Measurements from ENCODE around the gene HDLBP. TPM values are rescaled to one million over a fixed set of nuclear protein-coding genes. Genes with fewer than 3 reads are reported as not detected.

Gene HDLBP
- total RNA-seq, 2 experiments from 2014 or later, result 259 to 348 TPM

DNA sequence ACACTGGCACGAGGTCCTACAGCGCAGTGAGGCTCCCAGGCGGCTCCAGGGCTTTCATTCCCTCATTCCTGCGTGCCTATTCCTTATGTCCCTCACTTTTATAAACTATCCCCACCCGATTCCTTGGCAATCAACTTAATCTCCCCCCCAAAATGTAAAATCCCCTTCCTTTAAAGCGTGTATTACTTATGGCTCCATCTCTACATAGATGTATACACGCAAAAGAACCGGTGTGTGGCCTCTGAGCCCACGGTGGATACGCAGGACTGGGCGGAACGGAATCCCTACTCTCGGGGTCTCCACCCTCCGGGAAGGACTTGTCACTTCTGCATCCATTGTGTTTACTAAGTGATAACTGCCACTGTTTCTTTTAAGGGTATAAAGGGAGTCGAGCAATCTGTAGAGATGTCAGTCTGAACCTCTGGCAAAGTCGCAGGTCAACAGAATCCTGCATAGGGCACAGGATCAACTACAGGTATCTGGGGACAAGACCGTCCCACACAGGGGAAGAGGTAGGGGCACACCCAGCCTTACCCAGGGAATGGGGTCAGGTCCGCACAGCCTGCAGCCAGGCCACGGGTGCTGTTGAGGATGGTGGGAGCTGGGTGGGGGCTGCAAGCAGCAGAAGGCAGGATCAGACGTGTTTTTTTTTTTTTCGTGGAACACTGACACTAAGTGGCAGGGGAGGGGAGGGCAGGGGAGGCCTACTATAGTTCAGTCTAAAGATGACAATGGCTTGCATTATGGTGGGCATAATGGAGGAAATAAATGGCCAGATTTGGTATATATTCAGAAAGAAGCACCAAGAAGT is 42.1 kb downstream of the HDLBP start:
- H3K27me3 Mint-ChIP-seq, result no peaks in the 10 kb centered on the region
- no peak for DNase-seq
- H3K36me3 Mint-ChIP-seq (ENCODE audit: low read depth), result peaks cover 34% of the 10 kb centered on the region
- H3K4me3 Mint-ChIP-seq, result peak overlapping the region; percentile 60
- POLR2A ChIA-PET, result interaction anchor here (0.6 kb wide), 1 partner anchor 160 kb away, joined by 4 read pairs; no protein-coding TSS in a partner anchor
- H3K9me3 Mint-ChIP-seq (ENCODE audit: low read depth), result peaks cover 9% of the 10 kb centered on the region
- H3K27ac Mint-ChIP-seq, result no peak overlapping the region
- CTCF ChIA-PET, result interaction anchor here (0.6 kb wide), 1 partner anchor 20 kb away, joined by 3 read pairs; no protein-coding TSS in a partner anchor
- intact Hi-C loops (cut with DNase I, micrococcal nuclease), result loop anchor here (2.0 to 5.0 kb wide), 2 partner anchors 44 to 83 kb away; partner anchors contain the start of genes FARP2 (in 1 of the 2), HDLBP (in 1 of the 2) and SEPTIN2 (in 1 of the 2)
- ATAC-seq, result peak; percentile 10
- H3K4me1 Mint-ChIP-seq, result peaks cover 47% of the 10 kb centered on the region

DNA sequence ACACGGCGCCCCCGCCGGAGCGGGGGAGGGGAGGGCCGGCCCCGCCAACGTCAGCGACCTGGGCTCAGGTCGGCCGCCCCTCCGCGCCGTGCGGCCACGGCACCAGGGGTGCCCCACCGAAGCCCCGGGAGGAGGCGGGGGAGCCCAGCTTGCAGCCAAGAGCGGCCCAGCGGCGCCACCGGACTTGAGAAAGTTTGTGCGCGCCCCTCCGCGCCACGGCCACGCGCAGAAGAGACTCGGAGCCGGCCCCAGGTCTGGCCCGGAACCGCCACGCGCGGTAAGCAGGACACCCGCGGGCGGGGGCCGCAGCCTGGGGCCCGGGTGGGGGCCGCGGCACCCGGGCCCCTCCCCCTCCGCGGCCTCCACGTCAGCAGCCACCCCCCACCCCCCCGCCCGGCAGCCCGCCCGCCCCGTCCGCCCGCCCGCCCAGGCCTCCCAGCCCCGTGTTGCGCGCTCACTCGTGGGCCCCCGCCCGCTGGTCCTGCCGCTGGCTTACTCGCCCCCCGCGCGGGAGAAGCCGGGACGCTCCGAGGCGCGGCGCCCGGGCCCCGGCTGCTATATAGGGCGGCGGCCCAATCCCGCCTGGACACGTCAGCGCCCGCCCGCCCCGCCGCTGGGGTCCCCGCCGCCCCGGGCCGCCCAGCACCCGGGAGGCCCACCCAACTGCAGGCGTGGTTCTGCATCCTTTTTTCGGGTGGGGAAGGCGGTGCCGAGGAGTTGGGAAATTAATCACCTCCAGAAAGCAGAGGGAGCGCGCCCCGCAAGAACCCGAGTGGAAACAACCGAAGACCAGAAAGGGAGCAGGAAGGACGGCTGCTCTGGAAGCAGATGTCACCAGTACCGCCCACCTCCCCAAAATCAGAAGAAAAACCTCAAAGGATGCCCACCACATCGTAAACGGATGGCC is 42.9 kb downstream of the HDLBP start:
- peaks cover 32% of the 10 kb centered on the region for H3K36me3 Mint-ChIP-seq (ENCODE audit: low read depth)
- H3K9me3 Mint-ChIP-seq (ENCODE audit: low read depth), result peaks cover 9% of the 10 kb centered on the region
- ChIA-PET CTCF (no interaction called here), POLR2A (no interaction called here)
- H3K27ac Mint-ChIP-seq, result no peak overlapping the region
- H3K4me1 Mint-ChIP-seq, result peaks cover 47% of the 10 kb centered on the region
- H3K27me3 Mint-ChIP-seq, result no peaks in the 10 kb centered on the region
- DNase-seq (peak; percentile 56), ATAC-seq (peak; percentile 77)
- intact Hi-C loops (cut with DNase I, micrococcal nuclease), result loop anchor here (1.0 to 5.0 kb wide), 6 partner anchors 38 to 236 kb away; partner anchors contain the start of genes HDLBP (in 2 of the 2), SEPTIN2 (in 2 of the 2), FARP2 (in 1 of the 2) and PASK (in 1 of the 2)
- peak overlapping the region; percentile 77 for H3K4me3 Mint-ChIP-seq

DNA sequence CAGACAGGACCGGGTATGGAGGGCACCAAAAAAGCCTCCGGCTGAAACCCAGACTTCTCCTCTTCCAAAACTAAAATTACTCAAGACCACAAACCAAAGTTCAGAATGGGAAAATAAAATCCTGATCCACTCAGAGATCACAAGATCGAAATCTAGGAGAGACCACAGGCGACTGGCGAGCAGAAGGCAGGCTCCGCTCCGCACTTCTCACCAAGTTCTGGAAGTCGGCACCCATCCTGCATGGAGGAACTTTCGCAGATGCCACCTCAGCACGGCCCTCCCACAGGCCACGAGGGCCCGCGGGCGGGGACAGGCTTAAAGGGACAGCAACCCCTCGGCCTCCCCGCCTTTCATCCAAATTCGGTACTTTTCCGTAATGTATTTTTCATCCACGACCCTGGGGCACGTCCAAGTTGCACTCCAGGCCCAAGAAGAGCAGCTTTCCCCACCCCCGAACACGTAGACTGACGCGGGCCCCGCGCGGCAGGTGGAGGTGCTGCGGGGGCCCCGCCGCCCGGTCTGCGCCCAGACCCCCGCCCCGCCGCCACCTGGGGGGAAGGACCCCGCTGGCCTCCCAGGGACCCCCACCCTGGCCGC is 43.7 kb downstream of the HDLBP start:
- Mint-ChIP-seq H3K27ac (peak overlapping the region; percentile 89), H3K36me3 (ENCODE audit: low read depth) (peaks cover 31% of the 10 kb centered on the region), H3K4me1 (peaks cover 46% of the 10 kb centered on the region), H3K4me3 (peak overlapping the region; percentile 77), H3K9me3 (ENCODE audit: low read depth) (peaks cover 9% of the 10 kb centered on the region), H3K27me3 (no peaks in the 10 kb centered on the region)
- DNase-seq, result peak; percentile 72
- ChIA-PET CTCF (no interaction called here), POLR2A (no interaction called here)
- intact Hi-C loops (cut with DNase I, micrococcal nuclease), result loop anchor here (1.0 to 5.0 kb wide), 6 partner anchors 38 to 236 kb away; partner anchors contain the start of genes HDLBP (in 2 of the 2), SEPTIN2 (in 2 of the 2), FARP2 (in 1 of the 2) and PASK (in 1 of the 2)
- ATAC-seq, result peak; percentile 59

DNA sequence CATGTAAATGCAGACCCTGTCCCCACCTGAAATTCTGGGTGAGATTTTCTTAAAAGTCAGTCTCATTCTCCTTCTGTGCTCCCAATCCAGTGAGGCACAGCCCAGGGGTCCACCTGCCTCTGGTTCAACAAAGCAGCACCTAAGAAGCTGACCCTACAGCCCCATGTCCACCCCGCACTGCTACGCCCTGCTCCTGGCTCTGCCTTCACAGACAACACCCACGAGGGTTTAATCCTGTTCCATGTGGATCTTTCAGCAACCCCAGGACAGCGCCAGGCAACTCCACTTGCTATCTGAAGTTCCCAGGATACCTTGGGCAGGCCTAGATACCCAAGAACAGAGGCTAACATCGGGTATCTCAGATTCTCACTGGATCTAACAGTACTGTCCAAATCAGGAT is 44.9 kb downstream of the HDLBP start:
- Mint-ChIP-seq H3K27ac (no peak overlapping the region), H3K27me3 (no peaks in the 10 kb centered on the region), H3K36me3 (ENCODE audit: low read depth) (peaks cover 31% of the 10 kb centered on the region), H3K9me3 (ENCODE audit: low read depth) (peaks cover 5% of the 10 kb centered on the region), H3K4me1 (peaks cover 46% of the 10 kb centered on the region), H3K4me3 (peak overlapping the region; percentile 77)
- CTCF ChIA-PET, result no interaction called here
- ATAC-seq (no peak), DNase-seq (no peak)
- POLR2A ChIA-PET, result no interaction called here
- intact Hi-C loops (cut with DNase I, micrococcal nuclease), result loop anchor here in 1 of 2 experiments (5.0 kb wide), 1 partner anchor 47 kb away; the partner anchor contains the start of genes HDLBP and SEPTIN2

DNA sequence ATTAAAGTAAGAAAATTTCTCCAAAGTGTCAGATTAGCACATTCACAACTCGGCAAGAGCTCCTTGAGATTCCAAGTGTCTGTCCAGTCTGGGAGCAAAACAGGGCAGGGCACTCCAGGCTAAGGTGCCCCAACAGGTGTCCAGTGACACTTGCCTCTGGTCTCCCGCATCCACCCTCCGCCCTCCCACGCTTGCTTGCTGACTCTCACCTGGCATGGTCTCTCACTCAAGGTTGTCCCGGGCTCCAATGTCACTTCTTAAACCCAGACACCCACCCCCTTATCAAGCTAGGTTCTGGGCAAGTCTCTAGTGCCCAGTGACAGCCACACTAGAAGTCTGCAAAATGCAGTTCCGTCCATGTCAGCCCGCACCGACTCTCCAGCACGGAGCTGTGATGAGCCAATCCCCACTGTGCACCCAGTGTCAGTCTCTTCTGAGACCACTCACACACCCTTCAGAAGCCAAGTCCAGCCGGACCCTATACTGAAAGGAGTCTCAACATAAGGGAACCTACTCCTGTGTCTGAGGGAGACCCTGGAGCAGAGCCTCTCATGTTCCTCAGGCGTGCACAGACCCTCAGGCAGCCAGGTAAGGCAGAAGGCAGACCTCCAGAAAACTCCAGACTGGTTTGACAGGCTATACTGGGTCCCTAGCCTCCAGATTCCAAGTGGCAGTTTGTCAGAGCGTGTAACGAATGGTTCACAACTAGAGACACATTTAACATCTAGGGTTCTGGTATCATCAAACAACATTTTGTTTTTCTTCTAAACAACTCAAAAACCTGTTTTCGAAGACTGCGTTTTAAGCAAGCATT is 45.6 kb downstream of the HDLBP start:
- H3K27me3 Mint-ChIP-seq, result no peaks in the 10 kb centered on the region
- H3K27ac Mint-ChIP-seq, result no peak overlapping the region
- peaks cover 28% of the 10 kb centered on the region for H3K36me3 Mint-ChIP-seq (ENCODE audit: low read depth)
- POLR2A ChIA-PET, result no interaction called here
- intact Hi-C loops (cut with DNase I, micrococcal nuclease), result loop anchor here in 1 of 2 experiments (5.0 kb wide), 1 partner anchor 47 kb away; the partner anchor contains the start of genes HDLBP and SEPTIN2
- DNase-seq (no peak), ATAC-seq (no peak)
- no peaks in the 10 kb centered on the region for H3K9me3 Mint-ChIP-seq (ENCODE audit: low read depth)
- CTCF ChIA-PET, result interaction anchor here (1.2 kb wide), 1 partner anchor 90 kb away, joined by 3 read pairs; no protein-coding TSS in a partner anchor
- no peak overlapping the region for H3K4me3 Mint-ChIP-seq
- H3K4me1 Mint-ChIP-seq, result peaks cover 44% of the 10 kb centered on the region

DNA sequence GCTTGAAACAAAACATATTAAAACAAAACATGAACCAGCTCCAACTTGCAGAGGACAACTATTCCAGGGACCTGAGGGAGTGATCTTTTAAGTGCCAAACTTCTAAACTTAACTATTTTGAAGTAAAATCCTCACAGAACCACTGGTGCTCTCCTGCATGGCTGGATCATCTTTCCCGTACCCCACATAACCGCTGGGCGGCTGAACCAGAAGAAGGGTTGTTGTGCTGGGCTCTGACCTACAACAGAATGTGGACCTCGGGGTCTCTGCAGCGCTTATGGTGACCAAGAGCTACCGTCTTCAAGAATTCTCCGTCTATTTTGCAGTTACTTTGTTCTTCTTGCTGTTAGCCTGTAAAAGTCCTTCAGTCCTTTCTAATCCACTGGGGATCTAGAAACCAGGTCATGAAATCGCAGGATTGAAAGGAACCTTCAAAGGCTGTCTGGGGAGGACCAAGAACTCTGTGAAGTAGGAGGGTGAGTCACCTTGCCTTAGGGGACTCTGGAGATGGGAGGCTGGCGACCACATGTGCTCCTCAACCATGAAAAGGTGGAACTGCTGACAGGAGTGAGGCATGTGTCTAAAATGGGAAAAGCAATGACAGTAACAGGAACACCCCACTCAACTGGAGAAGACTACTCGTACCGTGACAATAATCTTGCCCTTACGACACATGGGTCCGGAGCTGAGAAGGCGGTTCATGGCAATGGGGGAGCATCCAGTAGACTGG is 46.6 kb downstream of the HDLBP start:
- CTCF ChIA-PET, result interaction anchor here (0.8 to 1.2 kb wide), 2 partner anchors 12 to 91 kb away, joined by 3 read pairs; no protein-coding TSS in a partner anchor
- ATAC-seq, result no peak
- Mint-ChIP-seq H3K4me1 (peaks cover 36% of the 10 kb centered on the region), H3K9me3 (ENCODE audit: low read depth) (no peaks in the 10 kb centered on the region), H3K4me3 (no peak overlapping the region), H3K27ac (peak overlapping the region; percentile 2), H3K36me3 (ENCODE audit: low read depth) (peaks cover 24% of the 10 kb centered on the region), H3K27me3 (no peaks in the 10 kb centered on the region)
- no peak for DNase-seq
- POLR2A ChIA-PET, result no interaction called here
- intact Hi-C loops (cut with DNase I, micrococcal nuclease), result no loop called here

DNA sequence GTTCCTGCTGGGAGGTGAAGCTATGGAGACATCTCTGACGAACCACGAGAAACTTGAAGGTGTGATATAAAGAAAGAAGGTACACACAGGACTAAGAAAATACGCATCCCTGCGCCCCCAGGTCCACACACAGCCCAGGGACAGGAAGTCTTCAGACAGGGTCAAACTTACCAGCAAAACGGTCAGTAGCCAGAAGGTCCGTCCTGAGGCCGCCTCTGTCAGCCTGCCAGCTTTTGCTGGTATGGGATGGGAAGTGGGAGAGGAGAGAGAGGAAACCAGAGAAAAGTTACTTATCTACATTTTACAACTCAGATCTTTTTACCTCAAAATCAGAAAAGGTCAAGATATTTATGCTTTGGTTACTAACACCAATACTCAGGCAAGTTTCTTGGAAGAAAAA is 47.2 kb downstream of the HDLBP start:
- POLR2A ChIA-PET, result no interaction called here
- no peak overlapping the region for H3K27ac Mint-ChIP-seq
- CTCF ChIA-PET, result interaction anchor here (0.8 to 0.9 kb wide), 2 partner anchors 11 to 14 kb away, joined by 3 read pairs; no protein-coding TSS in a partner anchor

DNA sequence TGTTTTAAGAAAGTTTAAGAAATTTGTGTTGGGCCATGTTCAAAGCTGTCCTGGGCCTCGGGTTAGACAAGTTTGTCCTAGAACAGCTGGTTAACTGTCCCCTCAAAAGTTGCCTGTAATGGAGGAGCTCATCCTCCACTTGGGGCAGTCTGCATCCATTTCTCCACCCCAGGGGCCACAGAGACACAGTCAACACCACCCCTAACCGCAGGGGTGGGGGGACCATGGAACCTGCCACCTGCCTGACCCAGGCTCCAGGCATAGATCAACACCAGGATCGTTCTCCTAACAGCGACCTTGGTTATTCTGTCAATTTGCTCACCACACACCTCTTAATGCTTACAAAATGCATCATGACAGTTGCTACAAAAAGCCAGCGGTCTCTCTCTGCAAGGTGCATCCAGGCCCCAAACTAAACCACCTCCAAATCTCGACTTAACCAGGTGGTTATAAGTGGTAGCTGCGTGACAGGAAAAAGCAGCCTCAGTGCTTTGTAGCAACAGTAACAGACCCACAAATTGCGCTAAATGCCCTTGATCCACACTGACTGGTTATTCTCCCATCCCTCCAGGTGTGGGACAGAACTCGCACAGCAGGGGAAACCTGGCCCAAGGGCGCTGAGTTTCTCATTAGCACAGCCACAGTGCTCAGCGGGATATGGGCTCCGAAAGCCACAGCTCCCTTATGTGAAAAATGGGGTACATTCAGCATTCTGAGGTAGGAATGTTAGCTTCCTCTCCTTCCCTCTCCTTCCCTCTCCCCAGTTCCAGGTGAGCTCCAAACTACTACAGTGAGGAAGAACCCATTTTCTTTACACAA is 48.0 kb downstream of the HDLBP start:
- no peaks in the 10 kb centered on the region for H3K27me3 Mint-ChIP-seq
- POLR2A ChIA-PET, result interaction anchor here (0.6 kb wide), 1 partner anchor 43 kb away, joined by 3 read pairs; no protein-coding TSS in a partner anchor
- intact Hi-C loops (cut with DNase I, micrococcal nuclease), result no loop called here
- no peak for ATAC-seq
- peaks cover 27% of the 10 kb centered on the region for H3K4me1 Mint-ChIP-seq
- H3K36me3 Mint-ChIP-seq (ENCODE audit: low read depth), result peaks cover 34% of the 10 kb centered on the region
- no peaks in the 10 kb centered on the region for H3K9me3 Mint-ChIP-seq (ENCODE audit: low read depth)
- no peak overlapping the region for H3K4me3 Mint-ChIP-seq
- DNase-seq, result no peak
- H3K27ac Mint-ChIP-seq, result no peak overlapping the region
- CTCF ChIA-PET, result interaction anchor here (0.9 kb wide), 1 partner anchor 14 kb away, joined by 3 read pairs; no protein-coding TSS in a partner anchor

More for the DNA sequence above, 47.2 kb downstream of the HDLBP start:
- peaks cover 31% of the 10 kb centered on the region for H3K4me1 Mint-ChIP-seq
- no peaks in the 10 kb centered on the region for H3K9me3 Mint-ChIP-seq (ENCODE audit: low read depth)
- DNase-seq (no peak), ATAC-seq (no peak)
- H3K36me3 Mint-ChIP-seq (ENCODE audit: low read depth), result peaks cover 27% of the 10 kb centered on the region
- no peak overlapping the region for H3K4me3 Mint-ChIP-seq
- intact Hi-C loops (cut with DNase I, micrococcal nuclease), result no loop called here
- H3K27me3 Mint-ChIP-seq, result no peaks in the 10 kb centered on the region

DNA sequence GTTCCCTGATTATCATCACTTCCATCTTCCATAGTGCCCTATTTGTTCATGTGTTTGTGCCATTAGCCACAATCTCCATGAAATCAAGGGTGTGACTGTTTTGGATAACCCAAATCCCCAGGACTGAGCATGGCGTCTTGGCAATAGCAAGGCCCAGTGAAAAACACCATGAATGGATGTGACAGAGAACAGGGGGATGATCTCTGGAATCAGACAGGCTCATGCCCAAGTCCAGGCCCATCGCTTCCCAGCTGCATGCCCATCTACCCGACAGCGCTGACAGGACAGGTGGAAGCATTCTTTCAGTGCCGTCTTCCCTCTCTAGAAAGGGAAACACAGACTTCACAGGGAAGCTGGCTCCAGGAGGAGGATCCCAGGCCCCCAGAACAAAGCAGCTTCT is 50.0 kb downstream of the HDLBP start:
- DNase-seq (no peak), ATAC-seq (no peak)
- POLR2A ChIA-PET, result no interaction called here
- Mint-ChIP-seq H3K27me3 (no peaks in the 10 kb centered on the region), H3K36me3 (ENCODE audit: low read depth) (peaks cover 47% of the 10 kb centered on the region), H3K27ac (no peak overlapping the region), H3K9me3 (ENCODE audit: low read depth) (no peaks in the 10 kb centered on the region), H3K4me3 (no peak overlapping the region), H3K4me1 (peaks cover 14% of the 10 kb centered on the region)
- CTCF ChIA-PET, result no interaction called here
- intact Hi-C loops (cut with DNase I, micrococcal nuclease), result no loop called here
